Head of caudate nucleus (tissue), 42 donors: ENCODE measurements around the gene PSKH1.
A peak's percentile ranks its signal among the peaks of the same experiment; 100 is the strongest.
"Not testable (repeated sequence)": the region's sequence is repeated elsewhere in the genome, so short reads cannot be mapped to it uniquely, and the experiment has no call there.

Source experiments
- DNase-seq, 42 donors: peaks; one replicate each; pipeline versions ENCODE4 v3.0.0 to v3.0.0-alpha.2; 2020 to 2021; ENCODE audit warnings: mixed read lengths in 7 of 42
- intact Hi-C: fragments of 100-400 bp; cut with DNase I; formaldehyde crosslinking; loops from one replicate; pipeline ENCODE4 v1.15.0; 2022

Gene PSKH1

GRCh38 chr16:67882374-67883145 lies 10.5 kb upstream of the PSKH1 start:
- DNase-seq, result peak; percentile 59 to 94 (median 86)
- intact Hi-C loops, result loop anchor here (2.0 kb wide), 2 partner anchors 36 to 46 kb away; partner anchors contain the start of genes CENPT and NUTF2

DNA sequence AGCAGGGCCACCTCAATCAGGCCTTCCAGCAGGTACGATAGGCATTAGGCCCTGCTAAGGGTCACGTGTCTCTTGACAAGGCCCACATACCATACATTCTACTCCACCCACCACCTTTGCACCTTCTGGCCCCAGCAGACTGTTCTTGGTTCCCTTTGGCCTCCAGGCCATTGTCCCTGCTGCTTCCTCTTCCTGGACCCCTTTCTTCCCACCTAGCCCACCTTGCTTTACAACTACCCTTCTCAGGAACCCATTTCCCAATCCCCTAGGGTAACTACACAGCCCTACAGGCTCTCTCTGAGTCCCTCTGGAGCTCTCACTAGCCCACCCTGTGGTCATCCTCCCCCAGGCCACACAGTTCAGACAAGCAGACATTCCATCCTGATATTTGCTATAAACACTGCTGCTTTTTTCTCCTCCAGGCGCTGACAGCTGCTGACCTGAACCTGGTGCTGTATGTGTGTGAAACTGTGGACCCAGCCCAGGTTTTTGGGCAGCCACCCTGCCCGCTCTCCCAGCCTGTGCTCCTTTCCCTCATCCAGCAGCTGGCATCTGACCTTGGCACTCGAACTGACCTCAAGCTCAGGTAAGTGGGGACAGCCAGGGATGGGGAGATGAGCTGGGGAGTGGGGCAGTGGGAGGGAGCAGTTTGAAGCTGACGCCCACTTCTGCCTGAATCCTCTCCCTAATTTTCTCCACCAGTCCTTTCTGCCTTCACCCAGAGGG lies 9.7 kb upstream of the PSKH1 start:
- intact Hi-C loops, result loop anchor here (2.0 kb wide), 2 partner anchors 37 to 45 kb away; partner anchors contain the start of genes CENPT and NUTF2
- DNase-seq, result no peak

- intact Hi-C loops, result loop anchor here (2.0 kb wide), 2 partner anchors 37 to 45 kb away; partner anchors contain the start of genes CENPT and NUTF2
- peak in 41 of 42 donors; percentile 31 to 85 (median 69) for DNase-seq
These were observed 9.2 kb upstream of the PSKH1 start for GRCh38 chr16:67883872-67884261.

- DNase-seq, result peak; percentile 89 to 98 (median 96)
- intact Hi-C loops, result no loop called here
These were observed 8.4 kb upstream of the PSKH1 start, which contains the start of gene NRN1L for GRCh38 chr16:67884684-67885083. TSS of gene NRN1L (plus strand) at chr16:67884885. CDS start at chr16:67884904, 19 bp downstream.

DNA sequence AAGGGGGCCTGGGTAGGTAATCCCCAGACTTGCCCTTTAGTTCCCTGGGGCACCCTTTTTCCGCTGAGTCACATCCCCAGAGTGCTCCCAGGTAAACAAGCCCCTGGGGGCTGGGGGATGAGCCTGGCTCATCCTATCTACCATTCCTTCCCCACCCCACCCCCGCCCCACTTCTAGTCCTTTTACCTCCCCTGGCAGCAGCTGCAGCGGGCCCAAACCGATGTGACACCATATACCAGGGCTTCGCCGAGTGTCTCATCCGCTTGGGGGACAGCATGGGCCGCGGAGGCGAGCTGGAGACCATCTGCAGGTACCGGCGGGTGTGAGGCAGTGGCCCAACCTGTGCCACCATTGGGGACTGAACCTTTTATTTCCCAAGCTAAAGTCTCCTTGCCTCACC lies 7.5 kb upstream of the PSKH1 start:
- intact Hi-C loops, result no loop called here

GRCh38 chr16:67885976-67886375 lies 7.1 kb upstream of the PSKH1 start:
- intact Hi-C loops, result no loop called here
- no peak for DNase-seq

More for the DNA sequence above, 7.5 kb upstream of the PSKH1 start:
- DNase-seq, result no peak

- no peak for DNase-seq
- intact Hi-C loops, result no loop called here
These were observed 6.7 kb upstream of the PSKH1 start for GRCh38 chr16:67886387-67886786.

DNA sequence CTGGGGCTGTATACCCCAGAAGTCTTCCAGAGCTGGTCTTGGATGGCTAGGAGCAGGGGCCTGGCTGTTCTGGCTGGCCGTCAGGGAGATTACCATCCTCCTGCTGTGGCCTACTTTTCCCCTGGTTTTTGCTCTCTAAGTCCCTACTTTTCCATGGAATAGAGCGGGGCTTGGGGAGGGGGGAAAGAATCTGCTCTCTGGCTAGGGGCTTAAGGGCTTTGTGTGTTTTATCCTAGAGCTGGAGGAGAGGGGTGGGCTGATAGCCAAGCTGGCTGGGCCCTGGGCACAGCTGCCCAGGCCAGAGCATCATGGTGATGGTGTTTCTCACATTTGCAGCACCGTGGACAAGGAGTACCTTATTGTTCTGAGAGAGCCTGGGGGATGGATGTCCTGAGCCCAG lies 4.7 kb upstream of the PSKH1 start:
- intact Hi-C loops, result no loop called here
- no peak for DNase-seq

GRCh38 chr16:67892375-67892774 lies 679 bp upstream of the PSKH1 start:
- intact Hi-C loops, result no loop called here
- DNase-seq, result no peak

DNA sequence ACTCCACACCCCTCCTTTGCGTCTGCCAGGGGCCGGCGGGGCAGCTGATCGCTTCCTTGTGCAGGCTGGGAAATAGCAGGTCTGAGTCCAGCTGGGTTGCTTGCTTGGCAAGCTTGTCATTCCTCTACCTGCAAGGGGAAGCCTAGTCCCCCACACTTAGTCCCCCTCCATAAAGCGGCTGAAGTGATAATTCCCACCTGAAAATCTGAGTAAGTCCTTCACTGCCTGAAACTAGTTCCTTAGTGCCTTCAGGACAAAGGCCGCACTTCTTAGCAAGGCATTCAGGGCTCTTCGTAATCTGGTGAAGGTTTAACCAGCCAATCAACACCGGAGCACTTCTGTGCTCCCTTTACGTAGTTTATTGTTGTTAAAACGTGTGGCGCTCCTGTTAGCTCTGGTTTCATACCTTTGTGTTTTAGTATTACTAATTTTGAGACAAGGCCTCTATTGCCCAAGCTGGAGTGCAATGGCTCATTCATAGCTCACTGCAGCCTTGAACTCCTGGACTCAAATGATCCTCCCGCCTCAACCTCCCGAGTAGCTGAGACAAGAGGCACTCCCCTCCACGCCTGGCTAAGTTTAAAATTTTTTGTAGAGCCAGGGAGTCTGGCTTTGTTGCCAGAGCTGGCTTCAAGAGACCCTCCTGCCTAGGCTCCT lies 817 bp downstream of the PSKH1 start:
- intact Hi-C loops, result no loop called here
- DNase-seq, result peak in 1 of 42 donors; percentile 16

- intact Hi-C loops, result no loop called here
- DNase-seq, result peak in 3 of 42 donors; percentile 28 to 66 (median 43)
These were observed 4.2 kb downstream of the PSKH1 start for GRCh38 chr16:67897231-67897630.

DNA sequence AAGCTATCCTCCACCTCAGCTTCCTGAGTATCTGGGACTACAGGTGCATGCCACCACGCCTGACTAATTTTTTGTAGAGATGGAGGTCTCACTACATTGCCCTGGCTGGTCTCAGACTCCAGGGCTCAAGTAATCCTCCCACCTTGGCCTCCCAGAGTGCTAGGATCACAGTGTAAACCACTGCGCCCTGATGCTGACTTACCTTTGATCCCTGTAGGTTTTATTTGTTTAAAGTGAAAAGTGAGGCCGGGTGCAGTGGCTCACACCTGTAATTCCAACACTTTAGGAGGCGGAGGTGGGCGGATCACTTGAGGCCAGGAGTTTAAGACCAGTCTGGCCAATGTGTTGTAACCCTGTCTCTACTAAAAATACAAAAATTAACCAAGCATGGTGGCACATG lies 8.7 kb downstream of the PSKH1 start:
- intact Hi-C loops, result no loop called here

GRCh38 chr16:67902831-67903230 lies 9.8 kb downstream of the PSKH1 start:
- DNase-seq, result no peak
- intact Hi-C loops, result no loop called here

More for the DNA sequence above, 8.7 kb downstream of the PSKH1 start:
- no peak for DNase-seq

- intact Hi-C loops, result no loop called here
- DNase-seq, result no peak
These were observed 14.5 kb downstream of the PSKH1 start for GRCh38 chr16:67907397-67908180.

DNA sequence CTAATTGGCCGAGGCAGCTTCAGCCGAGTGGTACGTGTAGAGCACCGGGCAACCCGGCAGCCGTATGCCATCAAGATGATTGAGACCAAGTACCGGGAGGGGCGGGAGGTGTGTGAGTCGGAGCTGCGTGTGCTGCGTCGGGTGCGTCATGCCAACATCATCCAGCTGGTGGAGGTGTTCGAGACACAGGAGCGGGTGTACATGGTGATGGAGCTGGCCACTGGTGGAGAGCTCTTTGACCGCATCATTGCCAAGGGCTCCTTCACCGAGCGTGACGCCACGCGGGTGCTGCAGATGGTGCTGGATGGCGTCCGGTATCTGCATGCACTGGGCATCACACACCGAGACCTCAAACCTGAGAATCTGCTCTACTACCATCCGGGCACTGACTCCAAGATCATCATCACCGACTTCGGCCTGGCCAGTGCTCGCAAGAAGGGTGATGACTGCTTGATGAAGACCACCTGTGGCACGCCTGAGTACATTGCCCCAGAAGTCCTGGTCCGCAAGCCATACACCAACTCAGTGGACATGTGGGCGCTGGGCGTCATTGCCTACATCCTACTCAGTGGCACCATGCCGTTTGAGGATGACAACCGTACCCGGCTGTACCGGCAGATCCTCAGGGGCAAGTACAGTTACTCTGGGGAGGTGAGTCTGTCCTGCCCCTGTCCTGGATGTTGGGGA lies 16.1 kb downstream of the PSKH1 start:
- no peak for DNase-seq
- intact Hi-C loops, result no loop called here

GRCh38 chr16:67910158-67910557 lies 17.1 kb downstream of the PSKH1 start:
- peak; percentile 75 to 96 (median 91) for DNase-seq
- intact Hi-C loops, result no loop called here

DNA sequence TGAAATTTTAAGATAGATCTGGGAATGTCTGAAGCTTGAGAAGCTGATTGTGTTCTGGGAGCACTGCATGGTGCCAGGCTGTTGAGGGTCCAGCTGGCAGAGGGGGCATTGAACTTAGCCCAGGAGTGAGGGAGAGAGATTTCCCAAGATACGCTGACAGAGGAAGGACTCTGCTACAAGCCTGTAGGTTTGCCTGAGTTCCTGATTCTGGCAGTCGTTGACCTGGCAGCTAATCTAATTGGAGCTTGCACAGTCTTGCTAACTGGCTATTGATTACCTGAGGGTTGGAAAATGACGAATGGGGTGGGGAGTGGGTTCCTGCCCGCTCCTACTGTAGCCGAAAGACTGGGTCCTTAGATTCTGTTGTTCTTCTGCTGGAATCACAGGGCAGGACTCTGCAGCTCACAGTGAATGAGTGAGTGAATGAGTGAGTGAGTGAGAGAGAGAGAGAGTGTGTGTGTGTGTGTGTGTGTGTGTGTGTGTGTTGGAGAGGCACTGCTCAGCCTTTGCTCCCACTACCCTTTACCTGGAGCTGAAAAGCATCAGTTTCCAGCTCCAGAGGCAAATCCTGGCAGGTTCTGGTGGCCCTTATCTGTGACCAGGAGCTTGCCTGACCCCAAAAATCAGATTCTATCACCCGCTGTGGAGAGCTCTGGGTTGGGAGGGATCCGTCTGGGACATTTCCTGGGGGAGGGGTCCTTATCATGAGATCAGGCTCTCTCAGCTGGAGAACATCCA lies 21.9 kb downstream of the PSKH1 start:
- DNase-seq, result no peak
- intact Hi-C loops, result no loop called here

GRCh38 chr16:67915496-67915769 lies 22.4 kb downstream of the PSKH1 start:
- DNase-seq, intact Hi-C loops: not testable (repeated sequence)
